ENCODE data around the gene ALLC. TPM values are rescaled to one million over a fixed set of nuclear protein-coding genes. Genes with fewer than 3 reads are reported as not detected.

The ALLC gene
- total RNA-seq, 2 donors from 2014 or later: not detected

GRCh38 chr2:3669656-3670055 is 11.7 kb downstream of the ALLC start:
- DNase-seq: no peak
- Histone ChIP-seq H3K27me3 (ENCODE audit: control insufficient read depth, insufficient read depth, low read length, poor library complexity, severe bottlenecking) (no peaks in the 10 kb centered on the region), H3K4me1 (ENCODE audit: control insufficient read depth, insufficient read depth, low read length) (no peaks in the 10 kb centered on the region), H3K27ac (ENCODE audit: low read depth, low read length) (no peak overlapping the region), H3K4me3 (ENCODE audit: low read length) (no peak overlapping the region), H3K36me3 (ENCODE audit: control insufficient read depth, insufficient read depth, low read length) (no peaks in the 10 kb centered on the region), H3K9ac (ENCODE audit: extremely low read depth, low read length, poor library complexity, severe bottlenecking) (no peak overlapping the region), H3K9me3 (ENCODE audit: control insufficient read depth, low read length) (no peaks in the 10 kb centered on the region)
- Mint-ChIP-seq H3K27me3 (ENCODE audit: insufficient read depth) (peaks cover 6% of the 10 kb centered on the region), H3K36me3 (ENCODE audit: low read depth) (no peaks in the 10 kb centered on the region), H3K4me1 (no peaks in the 10 kb centered on the region), H3K27ac (no peak overlapping the region), H3K9me3 (no peaks in the 10 kb centered on the region), H3K4me3 (no peak overlapping the region)
- TF ChIP-seq CTCF (conservative IDR thresholded peaks at IDR 0.05): no peak
- 83 to 88% methylated on average over 5 to 8 of the region's 8 CpGs for WGBS, 2 experiments (ENCODE audit: insufficient coverage in 1 of 2, insufficient read length in 1 of 2)

- DNase-seq: no peak
- Histone ChIP-seq H3K36me3 (ENCODE audit: control insufficient read depth, insufficient read depth, low read length) (no peaks in the 10 kb centered on the region), H3K4me3 (ENCODE audit: low read length) (no peak overlapping the region), H3K9ac (ENCODE audit: extremely low read depth, low read length, poor library complexity, severe bottlenecking) (no peak overlapping the region), H3K27me3 (ENCODE audit: control insufficient read depth, insufficient read depth, low read length, poor library complexity, severe bottlenecking) (no peaks in the 10 kb centered on the region), H3K27ac (ENCODE audit: low read depth, low read length) (no peak overlapping the region), H3K4me1 (ENCODE audit: control insufficient read depth, insufficient read depth, low read length) (no peaks in the 10 kb centered on the region), H3K9me3 (ENCODE audit: control insufficient read depth, low read length) (no peaks in the 10 kb centered on the region)
- Mint-ChIP-seq H3K27ac (no peak overlapping the region), H3K36me3 (ENCODE audit: low read depth) (no peaks in the 10 kb centered on the region), H3K4me1 (no peaks in the 10 kb centered on the region), H3K4me3 (no peak overlapping the region), H3K9me3 (no peaks in the 10 kb centered on the region), H3K27me3 (ENCODE audit: insufficient read depth) (peaks cover 6% of the 10 kb centered on the region)
- TF ChIP-seq CTCF (conservative IDR thresholded peaks at IDR 0.05): no peak
- WGBS, 2 experiments (ENCODE audit: insufficient coverage in 1 of 2, insufficient read length in 1 of 2): 89 to 96% methylated on average over 9 to 15 of the region's 15 CpGs
Observed at GRCh38 chr2:3670376-3670775, 12.4 kb downstream of the ALLC start.

- Histone ChIP-seq H3K27me3 (ENCODE audit: control insufficient read depth, insufficient read depth, low read length, poor library complexity, severe bottlenecking) (no peaks in the 10 kb centered on the region), H3K9me3 (ENCODE audit: control insufficient read depth, low read length) (no peaks in the 10 kb centered on the region), H3K36me3 (ENCODE audit: control insufficient read depth, insufficient read depth, low read length) (no peaks in the 10 kb centered on the region), H3K4me1 (ENCODE audit: control insufficient read depth, insufficient read depth, low read length) (no peaks in the 10 kb centered on the region), H3K27ac (ENCODE audit: low read depth, low read length) (no peak overlapping the region), H3K9ac (ENCODE audit: extremely low read depth, low read length, poor library complexity, severe bottlenecking) (no peak overlapping the region), H3K4me3 (ENCODE audit: low read length) (no peak overlapping the region)
- WGBS, 2 experiments (ENCODE audit: insufficient coverage in 1 of 2, insufficient read length in 1 of 2): 87 to 89% methylated on average over 7 to 11 of the region's 11 CpGs
- H3K27ac Mint-ChIP-seq: no peak overlapping the region
- peaks cover 6% of the 10 kb centered on the region for H3K27me3 Mint-ChIP-seq (ENCODE audit: insufficient read depth)
- H3K4me3 Mint-ChIP-seq: no peak overlapping the region
- no peaks in the 10 kb centered on the region for H3K36me3 Mint-ChIP-seq (ENCODE audit: low read depth)
- DNase-seq: no peak
- H3K9me3 Mint-ChIP-seq: no peaks in the 10 kb centered on the region
- H3K4me1 Mint-ChIP-seq: no peaks in the 10 kb centered on the region
- no peak for TF ChIP-seq CTCF (conservative IDR thresholded peaks at IDR 0.05)
Observed at GRCh38 chr2:3670941-3671340, 12.9 kb downstream of the ALLC start.

All from endodermal cell (in vitro differentiated cells).